IPS-NIHi11 (cell line): ENCODE results near the gene TSEN34.
"Not testable (repeated sequence)": the region's sequence is repeated elsewhere in the genome, so short reads cannot be mapped to it uniquely, and the experiment has no call there.

Source experiments
- DNase-seq: peaks from one replicate; pipeline ENCODE4 v3.0.0; 2012; ENCODE audit warnings: mixed read lengths, low spot score

The TSEN34 gene

DNA sequence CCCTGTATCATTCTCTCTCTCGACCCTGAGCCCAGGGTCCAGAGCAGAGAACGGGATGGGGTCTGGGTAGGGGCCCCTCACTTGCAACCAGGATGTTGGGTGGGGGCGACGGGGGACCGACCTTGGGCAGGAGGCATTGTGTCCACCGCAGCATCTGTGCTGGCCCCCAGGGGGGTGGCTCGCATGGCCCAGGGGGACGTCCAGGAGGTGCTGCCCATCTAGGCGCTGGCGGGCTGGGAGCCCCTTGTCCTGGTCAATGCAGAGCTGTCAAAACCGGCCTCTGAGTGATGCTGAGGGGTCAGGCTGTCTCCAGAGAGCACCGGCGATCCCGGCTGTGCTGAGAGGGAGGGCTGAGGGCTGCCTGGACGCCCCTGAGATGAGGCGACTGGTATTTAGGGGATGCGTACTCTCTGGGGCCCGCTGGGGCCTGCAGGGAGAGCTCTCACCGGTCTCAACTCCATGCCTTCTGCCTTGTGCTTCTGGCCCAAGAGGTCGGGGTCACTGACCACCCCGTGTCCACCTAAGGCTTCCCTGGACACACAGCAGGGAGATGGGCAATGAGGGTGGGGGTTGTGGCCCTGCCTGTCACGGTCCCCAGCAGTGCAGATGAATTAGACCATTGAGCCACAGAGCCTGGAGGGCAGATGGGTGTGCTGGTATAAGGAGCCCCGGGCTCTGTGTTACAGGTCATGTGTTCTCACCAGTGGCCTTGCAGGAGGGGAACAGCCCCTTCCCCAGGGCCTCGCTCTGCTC, 18.1 kb downstream of the TSEN34 start:
- peak; percentile 38 for DNase-seq

DNA sequence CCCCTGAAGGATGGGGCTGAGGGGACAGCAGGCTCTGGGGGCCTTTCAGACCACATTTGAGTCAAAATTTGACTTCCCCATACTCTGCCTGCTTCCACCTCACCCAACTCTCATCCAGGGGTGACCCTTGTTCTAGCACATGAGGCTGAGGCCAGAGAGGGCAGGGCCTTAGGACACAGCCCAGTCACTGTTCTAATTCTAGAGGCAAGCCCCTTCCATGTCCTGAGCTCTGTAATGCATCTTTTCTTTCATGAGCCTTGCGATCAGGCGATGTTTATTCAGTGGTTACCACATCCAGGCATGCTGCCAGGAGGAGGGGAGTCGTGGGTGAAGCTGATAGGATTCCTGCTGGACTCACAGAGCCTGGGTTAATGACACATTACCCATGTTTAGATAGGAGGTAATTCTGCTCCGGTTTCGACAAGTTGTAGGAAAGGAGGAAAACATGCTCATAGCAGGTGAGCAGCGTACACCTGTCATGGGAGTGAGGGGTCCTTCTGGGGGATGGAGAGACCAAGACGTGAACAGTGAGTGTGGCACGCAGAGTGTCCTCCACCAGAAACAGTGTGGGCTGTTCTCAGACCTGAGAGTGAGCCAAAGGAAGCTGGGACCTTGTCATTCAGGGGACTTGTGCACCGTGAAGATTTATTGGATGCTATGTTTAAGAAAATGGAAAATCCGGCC, 18.8 kb downstream of the TSEN34 start:
- DNase-seq: peak; percentile 49

DNA sequence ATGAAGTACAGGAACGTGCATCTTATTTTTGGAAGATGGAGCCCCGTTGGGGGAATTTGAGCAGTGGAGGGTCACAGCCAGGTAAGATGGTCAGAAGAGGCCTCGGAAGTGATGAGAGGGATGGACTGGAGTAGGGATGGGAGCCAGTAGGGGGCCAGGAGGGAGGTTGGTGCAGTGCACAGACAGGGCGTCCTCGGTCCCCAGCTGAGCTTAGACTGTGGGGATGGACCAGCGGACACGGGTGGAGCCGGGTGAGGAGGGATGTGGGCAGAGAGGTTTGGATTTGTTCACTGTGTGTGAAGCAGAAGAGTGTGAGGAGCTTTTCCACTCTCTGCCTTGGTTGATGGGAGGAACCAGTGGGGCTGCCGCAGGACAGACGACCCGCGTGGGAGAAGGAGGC, 20.1 kb downstream of the TSEN34 start:
- DNase-seq: no peak

DNA sequence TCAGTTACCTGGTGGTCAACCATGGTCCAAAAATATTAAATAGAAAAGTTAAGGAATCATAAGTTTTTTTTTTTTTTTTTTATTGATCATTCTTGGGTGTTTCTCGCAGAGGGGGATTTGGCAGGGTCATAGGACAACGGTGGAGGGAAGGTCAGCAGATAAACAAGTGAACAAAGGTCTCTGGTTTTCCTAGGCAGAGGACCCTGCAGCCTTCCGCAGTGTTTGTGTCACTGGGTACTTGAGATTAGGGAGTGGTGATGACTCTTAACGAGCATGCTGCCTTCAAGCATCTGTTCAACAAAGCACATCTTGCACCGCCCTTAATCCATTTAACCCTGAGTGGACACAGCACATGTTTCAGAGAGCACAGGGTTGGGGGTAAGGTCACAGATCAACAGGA, 23.1 kb downstream of the TSEN34 start:
- DNase-seq: not testable (repeated sequence)

DNA sequence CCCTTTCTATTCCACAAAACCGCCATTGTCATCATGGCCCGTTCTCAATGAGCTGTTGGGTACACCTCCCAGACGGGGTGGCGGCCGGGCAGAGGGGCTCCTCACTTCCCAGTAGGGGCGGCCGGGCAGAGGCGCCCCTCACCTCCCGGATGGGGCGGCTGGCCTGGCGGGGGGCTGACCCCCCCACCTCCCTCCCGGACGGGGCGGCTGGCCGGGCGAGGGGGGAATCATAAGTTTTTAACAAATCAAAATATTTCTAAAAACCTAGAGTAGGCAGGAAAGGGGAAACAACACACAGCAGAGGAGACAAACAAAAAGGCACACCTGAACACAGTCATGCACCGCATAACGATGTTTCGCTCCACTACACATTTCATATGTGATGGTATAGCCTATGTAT, 23.6 kb downstream of the TSEN34 start:
- not testable (repeated sequence) for DNase-seq

DNA sequence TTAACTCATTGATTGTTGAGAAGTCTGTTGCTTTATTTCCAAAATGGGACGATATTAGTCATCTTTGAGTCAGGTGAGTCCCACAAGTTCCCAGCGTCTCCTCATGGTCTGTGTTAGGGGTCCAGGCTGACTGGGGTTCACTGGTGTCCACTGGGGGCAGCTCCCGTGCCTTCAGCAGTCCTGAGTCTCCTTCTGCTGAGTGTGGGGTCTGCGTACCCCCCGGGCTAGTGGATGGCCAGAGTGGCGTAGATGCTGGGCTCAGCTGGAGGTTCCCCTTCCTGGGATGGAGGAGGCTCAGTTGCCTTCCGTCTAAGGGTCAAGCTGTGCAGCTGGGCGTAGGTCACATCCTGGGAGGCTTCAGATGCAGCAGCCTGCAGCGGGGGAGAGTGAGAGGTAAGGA, 25.8 kb downstream of the TSEN34 start:
- no peak for DNase-seq

DNA sequence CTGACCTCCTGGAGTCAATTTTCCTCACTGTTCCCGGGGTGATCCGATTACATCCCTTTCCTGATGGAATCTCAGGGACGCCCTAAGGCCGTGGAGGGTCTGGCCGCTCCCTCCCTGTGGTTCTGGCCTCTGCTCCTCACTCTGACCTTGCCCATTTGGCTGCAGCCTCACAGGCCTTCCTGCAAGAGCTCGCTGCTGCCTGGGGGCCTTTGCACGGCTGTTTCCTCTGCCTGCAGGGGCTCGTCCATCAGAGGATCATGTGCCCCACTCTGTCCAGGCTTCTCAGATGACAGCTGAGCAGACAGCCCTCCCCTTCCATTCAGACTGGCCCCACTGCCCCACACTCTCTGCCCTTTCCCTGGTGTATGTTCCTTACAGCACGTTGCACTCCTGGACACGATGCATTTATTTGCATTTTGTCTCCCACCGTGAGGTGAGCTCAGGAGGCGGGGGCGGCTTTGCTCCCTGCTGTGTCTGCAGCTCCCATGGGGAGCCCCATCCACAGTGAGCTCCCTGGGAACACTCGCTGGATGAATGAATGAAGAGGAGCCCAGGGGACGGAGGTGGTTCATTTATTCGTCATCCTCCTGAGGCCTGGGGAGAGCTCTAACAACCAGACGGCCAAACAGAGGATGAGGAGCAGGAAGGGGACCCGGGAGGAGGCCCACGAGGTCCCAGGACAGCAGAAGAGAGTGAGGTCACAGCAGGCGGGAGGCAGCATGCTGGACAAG, 26.6 kb downstream of the TSEN34 start:
- not testable (repeated sequence) for DNase-seq

DNA sequence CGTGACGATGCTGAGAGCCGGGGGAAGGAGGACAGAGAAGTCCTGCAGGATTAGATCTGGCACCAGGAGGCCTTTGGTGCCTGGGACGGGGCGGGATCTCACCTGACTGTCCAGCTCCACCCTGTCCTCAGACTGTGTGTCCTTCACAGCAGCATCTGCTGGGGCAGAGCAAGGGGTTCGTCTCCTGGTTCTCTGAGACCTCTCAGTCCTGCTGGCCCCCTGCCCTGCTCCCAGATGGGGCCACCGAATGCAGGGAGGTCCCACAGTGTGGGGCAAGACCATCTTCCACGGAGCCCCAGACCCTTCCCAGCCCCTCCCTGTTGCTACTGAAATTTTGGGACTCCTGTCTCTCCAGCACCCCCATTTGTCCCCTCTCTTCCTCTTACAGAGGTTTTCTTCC, 27.2 kb downstream of the TSEN34 start:
- no peak for DNase-seq

DNA sequence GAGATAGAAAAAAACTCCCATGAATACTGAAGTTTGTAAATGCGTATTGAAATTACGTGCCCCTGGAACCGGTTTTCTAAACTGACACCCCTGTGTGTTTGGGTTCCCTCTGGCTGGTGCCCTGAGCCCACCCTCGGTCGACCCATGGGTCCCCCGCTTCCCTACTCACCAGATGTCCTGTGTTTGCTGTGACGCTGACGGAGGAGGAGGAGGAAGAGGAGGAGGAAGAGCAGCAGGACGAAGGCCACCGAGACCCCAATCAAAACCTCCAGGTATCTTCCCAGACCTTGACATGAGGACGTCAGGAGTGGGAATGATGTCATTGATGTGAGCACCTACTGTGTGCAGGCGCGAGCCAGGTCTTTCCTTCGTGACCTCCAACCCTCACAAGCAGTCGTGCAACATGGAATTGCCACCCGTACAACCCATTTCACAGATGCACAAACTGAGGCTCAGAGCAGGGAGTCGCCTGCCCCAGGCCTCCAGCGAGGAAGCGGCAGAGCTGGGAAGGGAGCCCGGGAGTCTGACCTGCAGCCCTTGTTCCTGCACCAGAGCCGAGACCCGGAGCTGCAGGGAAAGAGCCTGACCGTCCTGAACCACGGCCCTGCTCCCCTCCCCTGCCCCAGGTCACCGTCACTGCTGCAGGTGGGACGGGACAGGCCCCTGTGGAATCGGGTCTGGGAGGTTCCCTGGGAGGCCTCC, 28.0 kb downstream of the TSEN34 start:
- DNase-seq: no peak

DNA sequence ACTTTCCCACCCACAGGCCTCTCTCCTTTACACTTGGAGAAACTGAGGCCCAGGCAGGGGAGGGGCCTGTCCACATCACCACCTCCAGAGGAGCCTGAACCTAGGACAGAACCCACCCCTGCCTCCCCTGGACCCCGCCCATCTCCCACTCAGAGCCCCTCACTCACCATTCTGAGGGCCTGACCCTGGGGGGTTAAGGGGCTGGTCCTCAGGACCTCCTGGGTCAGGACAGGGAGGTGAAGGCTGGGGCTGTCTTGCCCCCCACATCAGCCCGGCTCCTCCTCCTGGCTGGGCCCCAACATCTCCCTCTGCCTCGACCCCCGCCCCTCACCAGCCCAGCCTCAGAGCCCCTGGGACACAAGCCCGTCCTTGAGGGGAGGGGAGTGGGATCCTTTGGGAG, 28.6 kb downstream of the TSEN34 start:
- DNase-seq: not testable (repeated sequence)

DNA sequence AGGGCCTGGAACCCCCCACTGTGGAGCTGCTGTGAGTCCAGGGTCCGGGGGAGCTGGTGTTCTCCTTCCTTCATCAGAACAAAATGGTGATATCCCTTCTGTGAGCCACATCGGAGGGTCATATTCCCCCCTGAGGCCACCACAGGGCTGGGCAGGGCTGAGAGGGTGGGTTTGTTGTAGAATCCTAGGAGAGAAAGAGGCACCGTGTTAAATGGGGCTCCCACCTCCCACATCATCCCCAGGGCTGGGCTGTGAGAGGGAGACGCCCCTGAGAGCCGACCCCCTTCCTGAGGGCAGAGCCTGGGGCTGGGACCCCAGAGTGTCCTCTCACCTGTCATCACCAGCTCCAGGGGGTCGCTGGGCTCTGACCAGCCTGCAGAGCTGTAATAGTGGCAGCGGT, 30.8 kb downstream of the TSEN34 start:
- not testable (repeated sequence) for DNase-seq

DNA sequence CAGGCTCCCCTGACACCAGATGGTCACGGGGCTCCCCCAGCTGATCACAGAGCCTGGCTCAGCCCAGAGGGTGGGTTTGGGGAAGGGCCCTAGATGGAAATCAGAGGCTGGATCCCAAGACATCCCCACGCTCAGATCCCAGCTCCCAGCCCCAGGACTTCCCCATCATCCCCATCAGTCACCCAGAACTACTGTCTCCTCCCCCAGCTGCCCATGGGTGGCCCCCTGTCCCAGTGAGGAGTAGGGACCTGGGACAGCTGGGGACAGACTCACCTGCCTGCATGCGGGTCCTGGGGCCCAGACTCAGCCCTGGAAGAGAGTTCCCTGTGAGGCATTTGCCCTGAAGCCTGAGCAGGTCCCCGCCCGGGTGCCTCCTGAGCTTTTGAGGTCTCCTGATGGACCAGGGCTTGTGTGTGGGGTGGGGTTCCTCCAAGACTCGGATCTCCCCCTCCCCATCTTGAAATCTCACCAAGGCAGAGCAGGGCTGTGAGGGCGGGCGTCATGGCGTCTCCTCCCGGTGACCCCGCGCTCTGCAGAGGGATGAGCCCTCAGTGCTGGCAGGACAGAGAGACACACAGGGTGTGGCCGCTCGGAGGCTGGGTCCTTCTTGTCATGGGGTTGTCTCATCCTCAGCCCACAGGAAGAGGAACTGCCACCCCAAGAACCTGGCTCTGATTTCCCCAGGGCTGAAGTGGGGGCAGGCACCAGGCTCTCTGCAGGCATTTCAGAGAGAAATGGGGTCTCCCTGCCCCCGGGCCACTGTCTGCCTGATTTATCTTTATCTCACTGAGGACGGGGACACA, 31.6 kb downstream of the TSEN34 start, which contains the start of gene LILRB3:
Gene LILRB3, minus strand, starts transcription at position 534 of the 803 bp plus-strand sequence. Its CDS starts 31 bp downstream, at position 503.
- not testable (repeated sequence) for DNase-seq

DNA sequence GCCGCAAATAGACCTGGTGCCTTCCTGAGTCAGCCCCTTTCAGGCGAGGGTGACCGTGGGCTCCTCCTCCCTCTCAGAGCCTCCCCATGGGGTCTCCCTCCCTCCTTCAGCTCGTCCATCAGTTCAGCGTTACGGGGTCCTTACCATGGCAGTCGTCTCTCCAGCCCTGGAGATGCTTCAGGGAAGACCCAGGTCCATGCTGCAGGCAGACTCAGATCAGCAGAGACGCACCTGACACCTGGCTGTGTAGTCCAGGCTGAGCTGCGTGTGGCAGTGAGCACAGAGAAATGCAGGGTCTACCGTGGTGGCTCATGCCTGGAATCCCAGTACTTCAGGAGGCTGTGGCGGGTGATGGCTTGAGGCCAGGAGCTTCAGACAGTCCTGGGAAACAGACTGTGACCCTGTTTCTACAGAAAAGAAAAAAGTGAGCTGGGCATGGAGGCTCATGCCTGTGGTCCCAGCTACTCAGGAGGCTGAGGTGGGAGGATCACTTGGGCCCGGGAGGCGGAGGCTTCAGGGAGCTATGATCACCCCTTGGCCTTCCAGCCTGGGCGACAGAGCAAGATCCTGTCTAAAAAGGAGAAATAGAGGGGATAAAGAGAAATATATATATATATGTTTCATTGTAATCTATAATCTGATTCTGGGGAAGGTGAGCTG, 32.3 kb downstream of the TSEN34 start:
- not testable (repeated sequence) for DNase-seq

DNA sequence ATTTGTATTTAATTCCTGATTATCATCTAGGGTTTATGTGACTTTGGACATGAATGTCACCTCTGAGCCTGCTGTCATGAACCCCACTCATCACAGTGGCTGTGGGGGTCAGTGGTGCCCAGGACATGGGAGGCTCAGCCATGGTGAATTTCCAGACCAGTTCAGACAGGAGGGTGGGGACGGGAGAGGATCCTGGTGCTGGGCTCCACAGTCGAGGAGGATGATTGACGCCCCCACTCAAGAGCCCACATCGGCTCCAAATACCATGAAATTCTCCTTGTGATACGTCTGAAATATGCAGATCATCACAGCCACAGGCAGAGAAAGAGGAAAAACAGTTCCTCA, 32.8 kb downstream of the TSEN34 start:
- DNase-seq: not testable (repeated sequence)

DNA sequence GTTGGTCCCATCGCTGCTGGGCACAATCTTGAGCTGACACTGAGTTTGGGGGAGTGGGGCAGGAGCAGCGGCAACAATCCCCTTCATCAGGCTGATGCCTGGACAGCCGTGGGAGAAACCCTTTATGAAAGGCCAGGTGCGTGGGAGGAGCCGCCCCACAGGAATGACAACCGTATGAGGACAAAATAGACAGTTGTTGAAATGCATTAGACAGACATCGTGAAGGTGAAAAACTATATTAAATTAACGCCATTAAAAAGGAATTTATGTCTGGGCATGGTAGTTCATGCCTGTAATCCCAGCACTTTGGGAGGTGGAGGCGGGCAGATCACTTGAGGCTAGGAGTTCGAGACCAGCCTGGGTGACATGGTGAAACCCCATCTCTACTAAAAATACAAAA, 33.5 kb downstream of the TSEN34 start:
- DNase-seq: not testable (repeated sequence)

DNA sequence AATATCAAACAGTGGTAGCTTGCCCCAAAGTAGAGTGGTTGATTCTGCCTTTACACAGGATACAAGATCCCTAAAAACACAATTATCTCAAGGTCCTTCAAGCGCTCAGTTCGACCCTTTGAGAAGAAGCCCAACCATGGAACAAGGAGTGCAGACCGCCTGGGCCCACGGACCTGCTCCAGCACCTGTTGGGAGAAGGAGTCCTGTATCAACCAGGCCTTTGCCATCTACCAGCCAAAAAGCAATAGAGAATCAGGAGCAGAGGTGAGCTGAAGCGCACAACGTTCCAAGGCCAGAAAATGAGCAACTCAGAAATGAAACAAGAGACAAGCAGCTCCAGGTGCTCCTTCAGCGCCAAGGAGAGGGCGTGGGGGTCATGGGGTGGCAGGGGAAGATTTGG, 38.0 kb downstream of the TSEN34 start:
- DNase-seq: no peak

DNA sequence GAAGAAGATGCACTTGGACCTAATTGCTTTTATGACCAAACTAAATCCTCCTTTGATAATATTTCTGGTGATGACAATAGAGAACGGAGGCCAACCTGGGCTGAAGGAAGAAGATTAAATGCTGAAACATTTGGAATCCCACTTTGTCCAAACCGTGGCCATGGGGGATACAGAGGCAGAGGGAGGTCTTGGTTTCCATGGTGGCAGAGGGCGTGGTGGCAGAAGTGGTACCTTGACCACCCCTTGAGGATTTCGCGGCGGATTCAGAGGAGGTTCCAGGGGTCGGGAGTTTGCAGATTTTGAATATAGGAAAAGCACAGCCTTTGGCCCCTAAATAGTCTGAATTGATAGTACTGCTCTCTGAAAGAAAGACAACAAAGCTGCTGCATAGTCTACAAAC, 38.9 kb downstream of the TSEN34 start:
- DNase-seq: no peak

DNA sequence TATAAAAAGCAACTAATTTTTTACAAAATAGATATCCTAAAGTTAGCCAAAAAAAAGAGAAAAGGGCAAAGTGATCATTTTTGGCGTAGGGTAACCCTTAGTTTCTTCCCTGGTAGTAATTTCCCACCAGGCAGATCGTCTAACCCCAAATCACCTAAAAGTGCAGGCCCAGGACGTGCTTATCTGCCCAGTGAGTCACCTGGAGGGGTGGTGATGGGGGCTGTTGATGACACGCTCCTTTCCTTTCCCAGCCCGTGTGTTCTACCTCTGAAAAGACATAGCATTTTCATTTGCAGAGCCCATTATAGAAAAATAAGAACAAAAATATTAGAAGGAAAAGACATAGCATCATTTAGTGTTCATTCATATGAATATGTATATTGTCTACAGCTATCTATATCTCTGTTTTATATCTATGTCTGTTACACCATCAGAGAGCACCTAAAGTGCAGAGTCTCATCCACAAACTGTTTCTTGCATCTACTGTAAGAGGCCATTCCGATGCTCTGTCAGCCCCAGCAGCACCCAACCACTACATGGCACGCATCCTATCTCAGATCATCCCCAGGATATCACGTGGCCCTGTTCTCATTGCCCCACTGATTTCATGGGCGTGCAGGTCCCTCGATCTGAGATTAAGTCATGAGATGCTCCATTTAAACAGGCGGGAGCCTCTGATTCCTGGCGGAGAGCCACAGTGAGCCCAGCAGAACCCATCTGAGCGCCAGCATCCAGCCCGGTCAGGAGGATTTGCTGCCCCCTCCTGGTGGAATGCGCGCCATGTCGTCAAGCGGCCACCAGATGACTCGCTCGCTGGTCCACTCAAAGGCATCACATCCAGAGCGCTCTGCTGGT, 40.2 kb downstream of the TSEN34 start:
- DNase-seq: peak; percentile 91

DNA sequence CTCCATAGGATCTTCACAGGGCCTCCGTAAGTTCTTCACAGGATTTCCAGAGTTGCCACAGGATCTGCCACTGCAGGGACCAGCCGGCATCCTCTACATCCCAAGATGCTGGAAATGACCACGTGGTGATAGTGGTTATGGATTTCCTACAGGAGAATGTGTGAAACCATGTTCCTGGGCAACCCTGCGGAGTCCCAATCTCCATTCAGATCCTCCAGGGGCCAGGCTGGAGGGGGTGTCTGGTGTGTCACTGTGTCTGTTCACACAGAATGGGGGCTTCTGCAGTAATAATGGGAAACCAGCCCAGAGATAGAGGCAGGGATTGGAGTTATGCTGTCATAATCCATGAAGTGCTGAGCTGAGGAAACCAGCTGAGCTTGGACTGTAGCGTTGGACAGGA, 42.8 kb downstream of the TSEN34 start:
- DNase-seq: no peak
